Superior temporal gyrus (tissue), 1 donor: ENCODE results near the gene CD47.

Source experiments
- DNase-seq: peaks from one replicate; pipeline ENCODE4 v3.0.0-alpha.2; 2016; ENCODE audit errors: extremely low spot score

Gene CD47

DNA sequence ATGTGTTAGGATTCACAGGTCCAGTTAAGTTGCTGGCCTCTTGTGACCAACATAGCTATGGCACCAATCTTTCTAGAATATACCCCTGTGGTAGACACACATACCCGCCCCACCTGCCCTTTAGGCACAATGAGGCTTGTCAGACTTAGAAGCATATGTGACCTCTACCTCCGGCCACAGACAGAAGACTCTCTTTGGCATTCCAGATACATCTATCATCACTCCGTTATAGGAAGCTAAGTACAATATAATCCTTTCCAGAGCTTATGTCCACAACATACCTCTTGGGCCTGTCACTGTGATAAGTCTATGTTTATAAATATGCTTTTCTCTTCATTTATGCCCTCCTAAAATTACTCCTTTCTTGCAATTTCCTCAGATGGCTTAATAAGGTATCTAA lies 39.8 kb downstream of the CD47 start:
- DNase-seq: no peak

DNA sequence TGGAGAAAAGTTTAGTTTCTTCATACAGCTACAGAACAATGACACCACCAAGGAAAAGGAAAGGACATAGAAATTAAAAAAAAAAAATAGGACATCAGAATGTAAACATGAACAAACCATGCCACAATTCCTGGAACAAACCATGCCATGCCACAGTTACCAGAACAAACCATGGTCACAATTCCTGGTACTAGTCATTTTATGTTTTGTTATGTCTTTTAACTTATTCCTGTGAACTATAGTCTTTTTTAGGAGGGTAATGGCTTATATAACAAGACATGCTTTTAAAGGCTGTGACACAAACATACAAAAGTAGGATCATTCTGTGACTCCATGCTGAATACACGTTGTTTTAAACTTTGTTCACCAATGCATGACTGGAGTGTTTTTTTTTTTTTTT lies 42.8 kb downstream of the CD47 start:
- peak; percentile 14 for DNase-seq

DNA sequence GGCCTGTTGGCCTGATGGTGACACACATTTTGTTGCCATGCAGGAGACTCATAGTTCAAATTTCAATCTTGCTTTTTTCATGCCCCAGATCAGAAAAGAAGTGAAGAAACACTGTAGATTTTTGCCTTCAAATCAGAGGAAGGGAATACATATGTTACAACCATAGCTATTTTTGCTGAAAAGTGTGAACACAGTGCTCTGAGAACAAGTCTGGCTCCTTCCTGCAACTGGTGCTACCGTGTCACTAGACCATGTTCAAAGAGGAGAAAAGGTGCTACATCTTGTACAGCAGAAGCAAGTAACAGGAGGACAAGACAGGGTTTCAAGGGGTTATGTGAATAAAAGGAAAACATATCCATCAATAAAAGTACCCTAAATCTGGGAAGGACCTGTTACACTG lies 44.6 kb downstream of the CD47 start:
- peak; percentile 10 for DNase-seq

DNA sequence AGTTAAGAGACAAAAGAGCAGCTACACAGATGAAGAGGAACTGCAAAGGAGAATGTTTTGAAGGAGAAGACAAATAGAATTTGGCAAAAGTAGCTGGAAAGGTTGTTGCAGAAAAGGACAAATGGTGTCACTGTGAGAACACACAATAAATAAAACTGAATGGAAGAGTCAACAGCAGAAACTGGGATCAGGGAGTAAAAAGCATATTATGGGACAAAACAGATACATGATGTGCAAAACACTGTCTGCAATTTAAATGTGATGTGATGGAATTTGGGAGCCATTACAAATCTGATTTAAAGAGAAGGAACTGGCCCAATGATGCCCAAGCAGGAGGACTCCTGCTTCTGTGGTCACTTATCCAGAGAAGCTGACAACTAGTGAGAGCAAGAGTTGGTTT lies 46.1 kb downstream of the CD47 start:
- DNase-seq: peak; percentile 66

DNA sequence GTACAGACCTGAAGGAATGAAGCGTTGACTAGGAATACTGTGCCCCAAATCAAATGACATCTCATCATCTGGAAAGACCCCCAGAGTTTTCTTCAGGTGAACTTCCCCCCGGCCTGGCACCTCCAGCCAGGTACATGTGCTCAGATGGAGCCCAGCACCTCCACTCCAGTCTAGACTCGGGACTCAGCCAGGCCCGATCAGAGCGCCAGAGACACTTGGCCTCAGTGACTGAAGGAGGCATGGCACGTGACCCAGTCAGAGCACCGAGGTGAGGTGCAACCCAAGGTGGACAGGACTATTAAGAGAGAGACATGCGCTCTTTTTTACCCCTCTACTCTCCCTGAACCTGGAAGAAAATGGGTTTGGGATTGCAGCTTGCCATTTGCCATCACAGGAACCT lies 48.5 kb downstream of the CD47 start:
- no peak for DNase-seq

DNA sequence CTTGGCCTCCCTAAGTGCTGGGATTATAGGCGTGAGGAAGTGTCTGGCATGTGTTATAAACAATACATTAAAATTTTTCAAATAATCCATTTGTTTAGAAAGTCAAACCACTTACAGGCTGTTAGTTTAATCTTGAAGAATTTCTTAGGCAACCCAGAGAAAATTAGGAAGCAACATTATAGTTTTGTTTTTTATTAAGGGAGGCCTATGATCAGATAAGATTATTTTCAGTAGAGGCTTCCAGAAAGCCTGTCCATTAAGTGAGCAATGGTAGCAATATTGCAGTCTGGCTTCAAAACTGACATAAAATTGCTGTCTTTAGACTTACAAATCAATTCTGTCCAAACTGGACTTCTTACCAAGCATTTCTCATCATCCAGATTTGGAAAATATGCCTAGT lies 49.6 kb downstream of the CD47 start:
- no peak for DNase-seq

DNA sequence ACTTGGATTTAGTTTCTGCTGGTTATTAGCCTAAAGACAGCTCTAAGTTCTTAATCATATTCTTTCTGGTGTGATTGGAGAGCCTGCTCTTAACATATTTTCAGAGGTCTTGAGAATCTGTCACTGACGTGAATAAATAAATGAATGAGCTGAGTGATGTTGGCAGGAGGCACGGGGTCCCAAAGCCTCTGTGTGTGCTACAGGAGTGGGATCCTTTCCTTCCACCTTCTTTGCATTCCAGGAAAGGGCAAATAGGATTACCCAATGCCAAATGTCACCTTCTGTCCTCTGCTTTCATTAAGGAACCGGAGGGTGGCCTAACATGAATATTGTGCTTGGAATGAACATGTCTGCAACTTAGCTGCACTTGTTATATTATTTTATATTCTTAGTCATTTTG lies 53.1 kb downstream of the CD47 start:
- peak; percentile 35 for DNase-seq

DNA sequence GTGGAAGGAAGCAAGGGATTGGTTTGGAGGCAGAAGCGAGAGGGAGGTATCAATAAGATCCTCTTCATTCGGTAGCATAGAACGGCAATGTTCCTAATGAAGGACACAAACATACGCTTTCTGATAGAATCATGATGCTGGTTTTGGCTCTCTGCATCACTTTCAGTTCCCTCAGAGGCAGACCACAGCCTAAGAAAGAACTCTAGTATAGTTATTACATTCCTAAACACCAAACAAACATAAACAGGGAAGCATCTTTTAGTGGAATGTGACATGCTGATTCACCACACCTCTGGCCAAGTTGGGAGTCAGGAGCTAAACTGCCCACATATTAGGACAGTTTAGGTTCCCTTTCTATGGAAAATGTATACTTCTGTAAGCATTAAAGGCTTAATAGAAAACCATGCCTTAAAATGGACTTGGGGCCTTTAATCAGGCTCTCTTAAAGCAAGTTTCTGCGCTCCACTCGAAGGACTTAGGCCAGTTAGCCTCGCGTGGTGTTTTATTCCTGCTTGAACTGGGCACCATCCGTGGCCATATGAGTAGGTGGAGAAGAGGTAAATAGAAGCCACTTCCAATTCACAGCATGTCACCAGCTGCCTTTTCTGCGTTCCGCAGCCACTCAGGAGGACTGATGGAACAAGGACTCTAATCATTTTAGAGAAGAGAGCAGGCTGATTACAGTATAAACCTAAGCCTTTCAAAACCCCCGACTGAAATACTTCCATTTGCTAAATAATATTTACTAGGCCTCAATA lies 53.7 kb downstream of the CD47 start:
- DNase-seq: peak; percentile 60

DNA sequence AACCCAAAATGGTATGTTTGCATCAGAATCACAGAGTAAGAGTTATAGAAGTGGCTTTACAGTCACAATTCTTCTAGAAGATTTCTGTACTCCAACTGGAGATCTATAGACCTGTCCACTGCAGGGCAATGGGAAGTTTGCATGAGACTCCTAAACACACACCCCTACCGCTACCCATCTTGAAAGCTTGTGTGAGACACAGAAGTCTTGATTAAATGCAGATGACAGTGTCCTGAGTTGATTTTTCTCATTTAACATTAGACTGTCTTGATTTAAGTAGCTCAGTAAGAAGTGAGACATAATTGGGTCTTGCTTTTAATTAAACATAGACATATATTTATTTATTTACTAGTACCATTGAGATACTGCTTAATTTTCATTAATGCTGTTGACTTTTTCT lies 54.4 kb downstream of the CD47 start:
- DNase-seq: peak; percentile 42

DNA sequence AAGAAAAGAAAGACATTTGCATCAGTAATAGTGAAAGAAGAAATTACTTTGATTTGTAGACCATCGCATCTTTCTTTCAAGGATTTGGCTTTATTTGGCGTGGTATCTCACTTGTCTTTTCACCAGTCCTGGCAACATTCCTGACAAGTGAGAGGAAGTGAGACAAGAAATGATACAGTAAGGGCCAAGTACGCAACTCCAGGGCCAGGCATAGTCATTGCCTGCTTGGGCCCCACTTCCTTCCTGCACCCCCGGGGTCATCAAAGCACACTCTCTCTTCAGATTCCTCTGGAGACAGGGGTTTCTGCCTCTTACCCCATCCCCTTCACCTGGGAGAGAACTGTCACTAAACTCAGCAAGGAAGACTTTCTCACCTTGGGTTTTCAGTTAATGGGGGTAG lies 55.1 kb downstream of the CD47 start:
- DNase-seq: no peak

DNA sequence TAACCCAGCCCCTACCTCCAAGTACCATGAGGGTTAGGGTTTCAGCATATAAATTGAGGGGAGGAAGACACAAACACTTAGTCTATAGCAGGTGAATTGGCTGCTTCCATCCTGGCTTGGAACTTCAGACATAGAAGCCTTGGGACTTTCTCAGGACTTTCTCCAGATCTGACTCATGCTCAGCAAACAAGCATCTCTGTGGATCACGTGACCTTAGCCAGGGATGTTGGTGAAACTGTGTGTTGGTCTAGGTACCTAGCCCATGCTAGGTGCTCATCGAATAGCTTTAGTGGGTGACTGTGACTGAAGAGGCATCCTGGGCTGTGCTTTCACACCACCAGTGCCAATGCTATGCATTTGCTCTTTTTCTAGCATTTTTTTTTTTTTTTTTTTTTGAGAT lies 58.9 kb downstream of the CD47 start:
- no peak for DNase-seq

DNA sequence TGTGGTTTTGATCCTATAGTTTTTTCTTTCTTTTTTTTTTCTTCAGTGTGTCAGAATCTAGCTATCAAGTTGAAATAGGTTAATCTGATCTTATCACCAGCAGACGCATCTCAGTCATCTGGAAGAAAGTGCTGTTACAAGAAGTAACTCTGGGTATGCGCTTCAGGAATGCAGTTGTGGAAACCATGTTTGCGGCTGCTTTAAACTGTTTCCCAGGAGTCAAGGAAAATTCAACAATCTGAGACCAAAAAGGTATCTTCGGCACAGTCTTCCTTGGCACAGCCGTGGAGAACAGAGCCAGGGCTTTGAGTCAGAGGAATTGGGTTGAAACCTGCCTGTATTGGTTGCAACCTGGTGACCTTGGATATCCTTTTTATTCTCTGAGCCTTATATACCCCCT lies 59.9 kb downstream of the CD47 start:
- DNase-seq: no peak

DNA sequence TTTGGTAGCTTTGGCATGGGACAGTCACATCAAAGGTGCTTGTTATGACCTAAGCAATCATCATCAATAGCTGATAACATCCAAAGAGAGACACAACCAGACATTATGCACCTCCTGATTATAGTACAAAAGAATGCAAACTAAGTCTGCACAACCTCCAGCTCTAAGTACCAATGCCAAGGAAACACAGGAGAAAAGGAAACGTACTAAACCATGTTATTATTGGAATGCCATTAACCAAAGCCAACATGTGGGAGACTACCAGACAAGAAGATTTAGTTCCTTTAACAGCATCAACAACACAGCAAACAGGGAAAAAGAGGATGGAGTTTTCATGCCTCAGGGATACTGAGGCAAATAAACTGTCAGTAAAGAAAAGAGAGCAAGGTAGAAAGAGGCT lies 61.4 kb downstream of the CD47 start:
- DNase-seq: no peak

DNA sequence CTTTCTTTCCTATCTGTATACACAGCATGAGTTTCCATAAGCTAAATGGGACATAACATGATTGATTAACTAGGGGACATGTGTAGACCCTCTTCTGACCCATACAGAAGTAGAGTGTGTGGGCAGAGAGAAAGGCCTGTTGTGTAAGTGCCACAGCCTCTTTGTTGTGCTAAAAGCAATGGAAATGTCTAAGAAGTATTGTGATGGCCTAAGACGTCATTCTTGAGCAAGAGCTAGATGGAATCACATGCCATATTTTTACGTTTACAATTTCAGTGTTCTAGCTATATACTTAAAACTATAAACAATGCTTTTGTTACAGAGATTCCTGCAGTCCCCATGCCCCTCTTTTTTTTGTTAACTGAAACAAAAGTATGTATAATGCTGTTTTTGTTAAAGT lies 61.9 kb downstream of the CD47 start:
- no peak for DNase-seq

DNA sequence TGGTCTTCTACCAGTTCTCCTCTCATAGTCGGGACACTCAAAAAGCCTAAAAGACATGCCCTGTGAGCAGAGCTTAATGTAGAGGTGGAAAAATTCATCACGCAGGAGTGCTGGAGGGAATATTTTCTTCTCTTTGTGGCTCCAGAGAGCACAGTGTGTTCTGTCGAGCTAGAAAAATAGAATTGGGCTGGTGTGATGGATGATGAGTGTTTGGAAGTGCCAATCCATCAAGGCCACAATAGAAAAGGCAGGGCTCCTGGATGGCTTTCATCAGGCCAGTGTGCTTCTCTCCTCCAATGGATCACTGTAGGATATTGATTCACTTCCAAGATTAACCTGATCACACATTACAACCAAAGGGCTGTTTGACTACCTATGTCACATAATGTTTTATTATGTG lies 65.7 kb downstream of the CD47 start:
- no peak for DNase-seq

DNA sequence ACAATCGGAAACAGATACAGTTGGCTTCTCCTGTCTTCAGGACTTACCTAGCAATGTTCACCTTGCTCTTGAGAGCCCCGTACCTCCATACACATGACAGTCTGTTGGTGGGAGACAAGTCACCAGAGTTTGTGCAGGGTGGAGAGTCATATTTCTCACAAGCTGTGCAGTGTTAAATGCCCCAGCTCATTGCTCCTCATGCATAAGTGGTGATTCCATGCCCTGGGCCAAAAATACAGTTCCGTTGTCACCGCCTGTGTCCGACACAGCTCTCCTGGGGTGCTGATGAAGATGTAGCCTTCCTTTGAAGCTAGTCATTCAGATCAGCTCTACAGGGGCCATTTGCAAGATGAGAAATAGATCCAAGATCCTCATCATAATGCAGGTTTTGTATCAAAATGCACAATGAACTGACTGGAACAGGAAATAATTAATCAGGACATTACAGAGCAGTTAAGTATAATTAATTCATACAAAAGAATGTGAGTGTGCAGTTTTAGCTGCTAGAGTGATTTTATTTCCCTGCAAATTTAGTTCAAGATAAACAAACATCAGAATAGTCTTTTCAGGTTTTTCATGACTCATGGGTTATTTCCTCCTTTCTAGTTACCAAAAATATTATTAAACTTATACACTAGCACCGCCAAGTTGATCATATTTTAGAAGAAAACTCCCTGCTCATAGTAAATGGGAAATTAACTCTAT lies 66.5 kb downstream of the CD47 start:
- DNase-seq: no peak

DNA sequence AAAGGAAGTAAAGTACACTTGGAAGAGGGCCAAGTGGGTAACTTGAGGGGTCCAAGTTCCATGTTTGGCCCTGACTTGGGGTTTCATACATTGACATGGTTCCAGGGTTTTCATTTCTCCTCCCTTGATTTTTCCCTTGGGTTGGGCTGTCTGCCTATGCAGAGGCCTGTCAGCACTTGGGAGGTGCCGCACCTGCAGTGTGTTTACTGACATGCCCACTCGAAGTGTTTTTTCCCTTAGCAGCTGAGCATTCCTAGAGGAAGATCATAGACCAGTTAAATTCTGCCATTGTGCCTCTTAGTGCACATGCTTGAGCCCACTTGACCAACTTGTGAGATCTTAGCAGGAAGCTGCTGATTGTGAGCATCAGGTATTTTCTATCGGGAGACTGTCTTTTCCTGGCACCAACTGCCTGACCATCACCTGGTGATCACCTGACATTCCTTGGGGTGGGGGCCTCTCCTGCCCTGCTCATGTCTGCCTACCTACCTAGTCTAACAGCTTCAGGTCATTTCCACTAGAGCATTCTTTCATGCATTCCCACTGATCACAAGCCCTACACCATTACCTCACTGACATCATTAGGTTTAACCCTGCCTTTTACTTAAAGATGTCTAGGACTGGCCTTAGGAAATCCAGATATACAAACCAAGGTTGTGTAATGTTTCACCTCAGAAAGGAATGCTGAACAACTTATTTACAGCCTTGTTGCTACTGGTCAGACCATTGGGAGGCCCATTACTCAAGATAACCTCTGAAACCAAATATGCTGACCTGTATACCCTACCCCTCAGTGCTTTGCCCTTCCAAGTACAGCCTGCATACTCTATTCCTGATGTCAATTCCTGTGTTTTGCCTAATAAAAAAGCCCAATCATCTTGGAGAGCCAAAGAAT lies 68.3 kb downstream of the CD47 start:
- no peak for DNase-seq

DNA sequence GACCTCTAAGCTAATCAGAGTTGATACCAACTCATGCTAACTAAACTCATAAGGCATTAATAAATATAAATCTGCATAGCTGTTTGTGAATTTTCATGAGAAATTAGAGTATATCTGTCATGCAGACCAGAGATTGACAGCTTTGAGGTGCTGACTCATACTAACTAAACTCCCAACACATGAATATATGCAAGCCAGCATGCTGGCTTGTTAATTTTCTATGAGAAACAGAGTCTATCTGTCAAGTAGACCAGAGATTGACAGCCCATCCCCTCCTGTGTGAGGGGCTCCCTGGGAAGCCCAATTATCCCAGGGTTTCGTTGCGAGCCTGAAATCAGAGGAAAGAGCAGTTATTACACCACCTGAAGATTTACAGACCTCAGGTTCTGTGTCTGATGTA lies 69.3 kb downstream of the CD47 start:
- DNase-seq: no peak

DNA sequence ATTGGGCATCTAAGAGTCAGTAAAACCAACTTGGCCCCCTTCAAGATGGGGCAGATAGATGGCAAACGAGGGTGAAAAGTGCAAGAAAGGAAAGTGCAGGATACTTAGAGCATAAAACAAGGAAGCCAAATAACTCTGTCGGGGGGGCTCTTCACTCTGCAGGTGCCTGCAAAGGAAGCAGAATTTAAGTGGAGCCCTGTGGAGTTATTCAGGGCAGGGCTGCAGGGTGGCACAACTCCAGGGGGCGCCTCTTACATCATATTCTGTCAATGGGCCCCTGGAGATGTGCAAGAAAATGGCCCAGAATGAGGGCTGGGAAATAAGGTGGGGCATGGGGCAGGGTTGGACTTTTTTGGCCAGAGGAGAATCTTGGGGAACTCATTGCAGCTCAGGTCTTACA lies 69.7 kb downstream of the CD47 start:
- DNase-seq: no peak

DNA sequence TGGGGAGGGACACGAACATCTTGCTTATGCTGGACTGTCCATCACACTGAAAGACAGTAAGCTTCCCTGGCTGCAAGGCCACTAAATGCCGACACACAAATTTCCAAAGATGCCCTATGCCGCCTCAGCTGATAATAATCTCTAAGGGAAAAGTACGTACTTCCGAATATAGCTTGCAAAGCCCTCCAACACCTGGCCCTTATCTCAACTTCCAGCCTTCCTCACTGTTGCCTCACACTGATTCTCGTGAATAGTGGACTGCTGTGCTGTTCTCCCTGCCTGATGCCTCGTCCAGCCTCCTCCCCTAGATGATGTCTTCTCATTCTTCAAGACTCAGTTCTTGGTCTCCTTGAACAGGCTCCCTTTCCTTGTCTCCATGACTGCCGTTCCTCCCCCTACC lies 72.3 kb downstream of the CD47 start:
- DNase-seq: no peak

DNA sequence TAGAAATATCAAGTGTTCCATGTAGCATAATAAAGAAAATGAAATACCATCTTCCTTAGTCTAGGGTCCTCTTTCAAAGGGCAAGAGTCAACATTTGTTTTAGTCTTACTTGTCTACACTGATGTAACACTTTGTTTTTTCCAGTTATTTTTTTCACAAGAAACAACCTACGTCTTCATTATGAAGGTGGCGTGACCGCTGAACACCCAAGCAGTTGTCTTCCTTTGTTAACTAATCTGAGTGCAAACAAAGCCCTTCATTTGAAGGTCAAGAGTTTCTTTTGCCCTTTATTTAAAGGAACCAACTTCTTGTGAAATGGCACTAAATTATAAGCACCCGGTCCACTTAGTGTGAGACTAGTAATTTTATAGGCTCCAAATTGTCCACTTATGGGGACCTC lies 73.2 kb downstream of the CD47 start:
- DNase-seq: no peak

DNA sequence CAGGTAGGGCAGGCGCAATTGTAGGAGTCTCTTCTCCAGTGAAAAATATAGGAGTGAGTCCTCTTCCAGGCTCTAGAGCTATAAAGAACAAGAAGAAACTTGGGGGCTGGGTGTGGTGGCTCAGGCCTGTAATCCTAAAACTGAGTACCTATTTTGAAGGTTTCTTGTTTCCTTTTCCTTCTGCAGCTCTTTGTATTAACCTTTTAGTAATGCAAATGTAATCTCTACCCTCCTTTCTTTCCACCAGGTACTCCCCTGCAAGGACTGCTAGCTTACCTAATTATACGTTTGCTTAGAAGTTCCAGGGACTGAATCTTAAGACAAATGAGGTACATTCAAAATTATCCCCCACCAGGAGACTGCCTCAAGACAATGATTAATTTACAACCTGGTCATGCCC lies 75.9 kb downstream of the CD47 start:
- no peak for DNase-seq
